Central memory CD8-positive, alpha-beta T cell (primary cell): Measurements from ENCODE around the gene OTUB1.

Experiments used
- ATAC-seq: fragments of 150-1000 bp; cut with Tn5 transposase; replicated peaks from 2 replicates; pipeline ENCODE4 v1.10.0; 2022; ENCODE audit warnings: mild to moderate bottlenecking, moderate FRiP score, moderate number of reproducible peaks; ENCODE audit not compliant: poor library complexity, severe bottlenecking; ENCODE audit errors: extremely low read depth
- DNase-seq, 2 donors: peaks; one replicate each; pipeline ENCODE4 v3.0.0; 2021; ENCODE audit warnings: low spot score in 2 of 2
- H3K27ac Mint-ChIP-seq: one replicate; pipeline ENCODE4 v1.8.0; 2022; ENCODE audit warnings: low read depth, mild to moderate bottlenecking, moderate library complexity, mixed read lengths
- H3K27me3 Mint-ChIP-seq: one replicate; pipeline ENCODE4 v1.8.0; 2022; ENCODE audit warnings: mixed read lengths
- H3K36me3 Mint-ChIP-seq: one replicate; pipeline ENCODE4 v1.8.0; 2022; ENCODE audit warnings: mild to moderate bottlenecking, moderate library complexity, mixed read lengths; ENCODE audit not compliant: insufficient read depth
- H3K4me1 Mint-ChIP-seq: one replicate; pipeline ENCODE4 v1.8.0; 2022; ENCODE audit warnings: mixed read lengths
- H3K4me3 Mint-ChIP-seq: one replicate; pipeline ENCODE4 v1.8.0; 2022; ENCODE audit warnings: mild to moderate bottlenecking, moderate library complexity, mixed read lengths
- H3K9me3 Mint-ChIP-seq: one replicate; pipeline ENCODE4 v1.8.0; 2022; ENCODE audit warnings: mixed read lengths

The OTUB1 gene

DNA sequence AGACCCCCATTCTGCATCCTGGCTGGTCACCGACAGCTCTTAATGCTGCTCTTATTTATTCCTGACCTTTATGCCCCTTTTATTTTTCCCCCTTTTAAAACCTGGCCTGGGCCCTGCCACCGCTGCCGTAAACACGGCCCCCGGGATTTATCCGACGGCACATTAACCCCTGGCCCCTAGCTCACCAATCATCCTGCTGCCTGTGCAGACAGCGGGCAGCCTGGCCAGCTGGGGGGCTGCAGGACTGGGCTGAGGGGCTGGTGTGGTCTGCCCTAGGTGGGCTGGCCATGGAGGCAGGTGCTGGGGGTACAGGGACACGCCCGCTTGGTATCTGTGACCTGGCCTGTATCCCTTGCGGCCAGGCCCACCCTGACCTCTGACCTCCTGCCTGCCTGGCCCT, 28.1 kb downstream of the OTUB1 start:
- no peak for DNase-seq
- Mint-ChIP-seq H3K9me3 (peaks cover 8% of the 10 kb centered on the region), H3K4me3 (no peak overlapping the region), H3K4me1 (no peaks in the 10 kb centered on the region), H3K27me3 (no peaks in the 10 kb centered on the region), H3K27ac (no peak overlapping the region), H3K36me3 (peaks cover 3% of the 10 kb centered on the region)
- ATAC-seq, result no peak

DNA sequence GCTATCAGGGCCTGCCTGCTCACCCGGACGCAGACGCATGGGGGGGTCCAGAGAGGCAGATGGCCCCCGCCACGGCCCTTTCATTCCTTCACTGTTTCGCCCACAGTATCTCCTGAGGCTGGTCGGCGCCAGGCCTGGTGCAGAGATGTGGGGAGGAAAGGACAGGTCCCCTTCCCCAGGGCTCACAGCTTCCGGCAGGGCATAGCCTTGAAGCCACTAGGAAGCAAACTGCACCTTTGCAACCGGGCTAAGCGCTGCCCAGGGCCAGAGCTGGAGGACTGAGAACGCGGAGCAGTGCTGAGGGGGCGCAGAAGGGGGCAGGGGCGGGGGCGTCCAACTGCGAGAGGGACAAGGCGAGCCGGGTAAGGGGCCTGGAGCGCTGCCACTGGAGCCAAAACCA, 29.3 kb downstream of the OTUB1 start:
- Mint-ChIP-seq H3K4me1 (no peaks in the 10 kb centered on the region), H3K36me3 (no peaks in the 10 kb centered on the region), H3K27me3 (no peaks in the 10 kb centered on the region), H3K27ac (no peak overlapping the region), H3K4me3 (no peak overlapping the region), H3K9me3 (peaks cover 4% of the 10 kb centered on the region)
- ATAC-seq (no peak), DNase-seq (no peak)

DNA sequence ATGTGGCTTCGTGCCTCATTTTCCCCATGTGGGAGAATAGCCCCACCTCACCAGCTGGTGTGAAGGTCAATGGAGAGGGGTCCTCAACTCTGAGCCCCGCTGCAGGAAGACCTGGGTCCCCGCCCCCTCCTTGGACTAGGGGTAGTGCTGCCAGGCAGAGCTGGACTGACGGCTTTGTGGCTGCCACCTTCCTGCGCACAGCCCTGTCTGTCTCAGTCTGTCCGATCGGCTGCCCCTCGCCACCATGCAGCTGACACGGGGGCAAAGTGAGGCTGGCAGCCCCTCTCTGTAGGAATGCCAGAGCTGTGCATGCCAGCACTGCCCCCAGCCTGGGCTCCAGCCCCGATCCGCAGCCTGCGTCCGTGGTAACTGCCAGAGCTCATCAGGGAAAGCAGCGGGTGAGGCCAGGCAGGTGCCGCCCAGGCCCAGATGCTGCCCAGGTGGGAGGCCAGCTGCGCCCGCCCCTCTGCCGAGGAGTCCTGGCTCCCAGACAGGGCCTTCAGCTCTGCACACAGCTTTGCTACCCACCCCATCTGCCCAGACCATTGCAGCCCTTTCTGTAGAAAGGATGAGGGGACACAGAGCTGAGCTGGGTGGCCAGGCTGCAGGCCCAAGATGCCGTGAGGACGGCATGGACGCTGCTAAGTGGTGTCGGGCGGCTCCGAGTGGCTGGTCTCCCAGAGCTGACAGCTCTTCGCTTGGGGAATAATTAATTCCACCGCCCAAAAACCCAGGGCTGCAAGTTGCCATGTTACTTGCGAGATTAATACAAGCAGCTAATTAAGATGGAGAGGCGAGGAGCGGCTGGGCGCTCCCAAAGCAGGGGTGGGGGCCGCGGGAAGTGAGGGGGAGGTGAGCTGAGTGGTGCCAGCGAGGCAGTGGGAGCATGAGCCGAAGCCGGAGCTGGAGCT, 30.0 kb downstream of the OTUB1 start:
- Mint-ChIP-seq H3K36me3 (no peaks in the 10 kb centered on the region), H3K4me3 (no peak overlapping the region), H3K27me3 (no peaks in the 10 kb centered on the region), H3K4me1 (no peaks in the 10 kb centered on the region), H3K27ac (no peak overlapping the region), H3K9me3 (no peaks in the 10 kb centered on the region)
- ATAC-seq, result no peak
- no peak for DNase-seq

DNA sequence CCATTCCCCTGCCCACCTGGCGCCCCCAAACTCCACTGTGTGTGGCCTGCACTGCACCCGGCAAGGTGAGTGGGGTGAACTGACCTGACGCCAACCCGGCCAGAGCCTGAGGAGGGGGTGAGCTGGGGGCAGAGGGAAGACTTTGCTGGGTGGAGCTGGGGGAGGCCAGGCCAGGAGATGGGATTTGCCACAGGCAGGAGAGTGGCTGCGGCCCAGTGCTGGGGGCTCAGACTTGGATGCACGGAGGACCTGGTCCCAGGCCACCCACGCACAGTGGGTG, 31.6 kb downstream of the OTUB1 start:
- H3K27me3 Mint-ChIP-seq, result no peaks in the 10 kb centered on the region
- ATAC-seq (no peak), DNase-seq (no peak)
- no peaks in the 10 kb centered on the region for H3K9me3 Mint-ChIP-seq
- no peak overlapping the region for H3K27ac Mint-ChIP-seq
- H3K4me1 Mint-ChIP-seq, result no peaks in the 10 kb centered on the region
- no peaks in the 10 kb centered on the region for H3K36me3 Mint-ChIP-seq
- no peak overlapping the region for H3K4me3 Mint-ChIP-seq

DNA sequence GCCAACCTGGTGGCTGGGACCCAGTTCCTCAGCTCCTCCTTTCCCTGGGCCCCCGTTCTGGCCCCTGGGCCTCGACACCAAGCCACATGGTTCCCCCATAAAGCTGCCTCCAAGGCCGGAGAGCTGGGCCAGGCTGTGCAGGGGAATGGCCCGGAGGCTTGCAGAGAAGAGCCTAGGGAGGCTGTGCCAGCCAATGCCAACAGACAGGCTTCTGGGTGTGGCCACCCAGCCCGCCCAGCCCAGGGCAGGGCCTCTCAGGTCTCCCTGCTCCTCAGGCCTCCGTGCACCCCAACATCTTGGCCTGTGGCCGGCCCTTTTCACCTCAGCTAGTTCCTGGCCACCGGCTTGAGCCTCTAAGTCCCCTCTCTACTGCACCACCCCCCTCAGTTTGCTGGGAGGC, 32.1 kb downstream of the OTUB1 start:
- H3K36me3 Mint-ChIP-seq, result no peaks in the 10 kb centered on the region
- ATAC-seq (no peak), DNase-seq (no peak)
- H3K27ac Mint-ChIP-seq, result no peak overlapping the region
- no peaks in the 10 kb centered on the region for H3K9me3 Mint-ChIP-seq
- H3K4me1 Mint-ChIP-seq, result no peaks in the 10 kb centered on the region
- H3K4me3 Mint-ChIP-seq, result no peak overlapping the region
- H3K27me3 Mint-ChIP-seq, result no peaks in the 10 kb centered on the region

DNA sequence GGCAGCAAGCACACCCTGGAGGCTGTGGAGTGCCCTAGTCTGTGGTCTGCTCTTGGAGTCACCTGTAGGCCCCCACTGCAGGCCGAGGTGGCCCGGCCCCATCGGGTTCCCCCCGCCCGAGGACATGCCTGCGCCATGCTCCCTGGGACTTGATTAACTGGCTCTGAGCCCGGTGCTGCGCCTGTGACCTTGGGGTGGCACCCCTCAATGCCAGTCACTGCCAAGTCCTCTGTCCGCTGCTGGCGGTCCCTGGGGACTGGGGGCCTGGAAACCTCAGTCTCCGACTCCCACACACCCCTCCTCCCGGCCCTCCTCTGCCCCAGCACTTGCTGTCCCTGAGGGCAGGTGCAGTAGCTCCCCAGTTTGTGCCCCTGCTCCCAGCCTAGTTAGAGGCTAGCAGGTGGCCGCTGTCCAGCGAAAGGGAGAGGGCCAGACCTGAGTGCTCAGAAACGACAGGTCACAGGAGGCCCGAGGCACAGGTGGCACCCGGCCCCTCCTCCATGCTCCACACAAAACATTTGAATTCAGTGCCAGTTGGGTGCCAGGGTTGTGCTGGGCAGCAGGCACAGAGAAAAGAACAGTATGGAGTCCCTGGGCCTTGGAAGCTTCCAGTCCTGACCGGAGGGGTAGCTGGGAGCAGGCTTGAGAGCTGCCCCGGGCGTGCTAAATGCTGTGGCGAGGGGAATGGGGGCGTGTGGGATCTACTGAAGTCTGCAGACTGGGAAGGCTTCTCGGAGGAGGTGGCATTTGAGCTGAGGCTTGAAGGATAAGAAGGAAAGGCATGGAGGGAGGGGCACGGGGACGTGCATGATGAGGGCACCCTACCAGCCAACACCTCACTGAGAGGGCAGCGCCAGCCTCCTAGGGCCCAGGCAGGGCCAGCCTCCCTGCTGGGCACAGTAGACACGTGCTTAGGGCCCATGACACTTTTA, 33.1 kb downstream of the OTUB1 start:
- H3K27me3 Mint-ChIP-seq, result no peaks in the 10 kb centered on the region
- DNase-seq (no peak), ATAC-seq (no peak)
- H3K4me3 Mint-ChIP-seq, result no peak overlapping the region
- no peak overlapping the region for H3K27ac Mint-ChIP-seq
- no peaks in the 10 kb centered on the region for H3K4me1 Mint-ChIP-seq
- no peaks in the 10 kb centered on the region for H3K36me3 Mint-ChIP-seq
- no peaks in the 10 kb centered on the region for H3K9me3 Mint-ChIP-seq

DNA sequence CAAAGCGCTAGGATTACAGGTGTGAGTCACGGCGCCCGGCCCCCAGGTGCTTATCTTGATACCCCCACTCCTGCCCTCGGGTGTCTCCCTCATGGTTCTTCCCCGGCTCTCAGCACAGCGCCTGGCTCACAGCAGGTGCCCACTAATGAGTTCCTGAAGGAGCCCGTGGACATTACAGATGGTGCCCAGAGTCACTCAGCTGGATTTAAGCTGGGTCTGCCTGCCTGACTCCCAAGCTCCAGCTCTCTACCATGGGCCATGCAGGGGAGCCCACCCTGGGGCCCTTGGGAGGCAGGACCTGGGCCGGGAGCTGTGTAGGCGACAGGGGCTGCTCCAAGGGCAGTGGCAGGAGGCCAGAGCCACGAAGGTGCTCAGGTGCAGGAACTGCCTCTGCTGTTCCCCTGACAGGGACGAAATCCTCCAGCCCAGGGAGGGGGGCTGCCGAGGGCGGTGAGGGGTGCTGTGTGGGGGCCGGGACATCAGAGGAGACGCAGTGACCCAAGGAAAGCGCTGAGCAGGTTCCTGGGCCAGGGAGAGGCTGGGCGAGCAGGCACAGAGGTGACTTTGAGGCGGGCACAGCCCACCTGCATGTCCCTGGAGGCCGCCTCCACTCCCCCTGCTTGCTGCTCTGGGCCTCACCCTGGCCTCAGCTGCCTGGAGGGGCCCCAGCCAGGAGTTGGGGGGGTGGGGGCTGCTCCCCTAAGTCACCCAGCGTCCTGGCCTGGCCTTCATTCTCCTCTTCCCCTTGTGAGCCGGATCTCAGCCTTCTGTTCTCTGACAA, 34.9 kb downstream of the OTUB1 start:
- H3K4me1 Mint-ChIP-seq, result no peaks in the 10 kb centered on the region
- no peak overlapping the region for H3K4me3 Mint-ChIP-seq
- H3K36me3 Mint-ChIP-seq, result no peaks in the 10 kb centered on the region
- no peak for ATAC-seq
- no peaks in the 10 kb centered on the region for H3K9me3 Mint-ChIP-seq
- H3K27ac Mint-ChIP-seq, result no peak overlapping the region
- DNase-seq, result no peak
- H3K27me3 Mint-ChIP-seq, result no peaks in the 10 kb centered on the region

DNA sequence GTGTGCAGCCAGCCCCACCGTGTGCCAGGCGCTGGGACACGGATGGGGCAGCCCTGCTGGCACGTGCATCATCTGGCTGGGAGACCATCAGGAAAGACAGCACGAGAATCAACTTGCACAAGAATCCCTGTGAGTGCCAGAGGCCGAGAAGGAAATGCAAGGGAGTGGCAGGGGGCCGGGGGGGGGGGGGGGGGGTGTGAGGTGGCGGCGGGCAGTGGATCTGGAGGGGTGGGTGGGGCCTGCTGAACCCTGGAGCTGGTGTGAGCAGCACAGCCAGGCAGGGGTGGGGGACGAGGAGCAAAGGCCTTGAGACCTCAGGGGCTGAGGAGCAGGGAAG, 35.5 kb downstream of the OTUB1 start:
- DNase-seq (no peak), ATAC-seq (no peak)
- H3K9me3 Mint-ChIP-seq, result no peaks in the 10 kb centered on the region
- H3K27me3 Mint-ChIP-seq, result peaks cover 2% of the 10 kb centered on the region
- no peaks in the 10 kb centered on the region for H3K4me1 Mint-ChIP-seq
- no peak overlapping the region for H3K27ac Mint-ChIP-seq
- no peaks in the 10 kb centered on the region for H3K36me3 Mint-ChIP-seq
- no peak overlapping the region for H3K4me3 Mint-ChIP-seq

DNA sequence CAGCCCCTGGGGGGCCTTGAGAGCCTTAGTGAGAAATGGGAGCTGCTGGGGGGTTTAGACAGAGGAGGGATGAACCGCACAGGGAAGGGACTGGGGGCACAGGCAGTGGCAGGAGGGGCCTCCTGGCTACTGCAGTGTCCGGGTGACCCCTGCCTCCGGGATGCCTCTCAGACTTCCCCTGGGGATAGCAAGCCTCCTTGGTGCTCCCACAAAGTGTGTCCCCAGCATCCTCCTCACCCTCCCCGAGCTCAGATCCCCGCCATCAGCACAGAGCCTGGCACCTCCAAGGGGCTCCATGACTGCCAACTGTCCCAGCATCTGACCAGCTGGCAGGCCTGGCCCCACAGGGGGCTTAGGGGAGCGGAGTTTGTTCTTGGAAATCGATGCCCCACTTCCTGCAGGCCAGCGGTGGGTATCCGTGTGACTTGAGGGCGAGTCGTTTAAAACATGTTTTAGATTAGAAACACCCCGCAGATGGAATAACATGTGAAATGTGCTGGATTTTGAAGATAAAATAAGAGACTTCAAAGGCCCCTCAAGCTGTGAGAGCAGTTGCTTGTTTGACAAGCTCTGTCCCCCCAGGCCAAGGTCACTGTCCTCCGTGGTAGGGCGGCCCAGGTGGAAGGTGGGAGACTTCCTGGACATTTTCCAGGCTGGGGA, 36.0 kb downstream of the OTUB1 start:
- H3K4me3 Mint-ChIP-seq, result no peak overlapping the region
- no peak overlapping the region for H3K27ac Mint-ChIP-seq
- peaks cover 7% of the 10 kb centered on the region for H3K27me3 Mint-ChIP-seq
- DNase-seq (no peak), ATAC-seq (no peak)
- H3K9me3 Mint-ChIP-seq, result no peaks in the 10 kb centered on the region
- no peaks in the 10 kb centered on the region for H3K36me3 Mint-ChIP-seq
- H3K4me1 Mint-ChIP-seq, result no peaks in the 10 kb centered on the region

DNA sequence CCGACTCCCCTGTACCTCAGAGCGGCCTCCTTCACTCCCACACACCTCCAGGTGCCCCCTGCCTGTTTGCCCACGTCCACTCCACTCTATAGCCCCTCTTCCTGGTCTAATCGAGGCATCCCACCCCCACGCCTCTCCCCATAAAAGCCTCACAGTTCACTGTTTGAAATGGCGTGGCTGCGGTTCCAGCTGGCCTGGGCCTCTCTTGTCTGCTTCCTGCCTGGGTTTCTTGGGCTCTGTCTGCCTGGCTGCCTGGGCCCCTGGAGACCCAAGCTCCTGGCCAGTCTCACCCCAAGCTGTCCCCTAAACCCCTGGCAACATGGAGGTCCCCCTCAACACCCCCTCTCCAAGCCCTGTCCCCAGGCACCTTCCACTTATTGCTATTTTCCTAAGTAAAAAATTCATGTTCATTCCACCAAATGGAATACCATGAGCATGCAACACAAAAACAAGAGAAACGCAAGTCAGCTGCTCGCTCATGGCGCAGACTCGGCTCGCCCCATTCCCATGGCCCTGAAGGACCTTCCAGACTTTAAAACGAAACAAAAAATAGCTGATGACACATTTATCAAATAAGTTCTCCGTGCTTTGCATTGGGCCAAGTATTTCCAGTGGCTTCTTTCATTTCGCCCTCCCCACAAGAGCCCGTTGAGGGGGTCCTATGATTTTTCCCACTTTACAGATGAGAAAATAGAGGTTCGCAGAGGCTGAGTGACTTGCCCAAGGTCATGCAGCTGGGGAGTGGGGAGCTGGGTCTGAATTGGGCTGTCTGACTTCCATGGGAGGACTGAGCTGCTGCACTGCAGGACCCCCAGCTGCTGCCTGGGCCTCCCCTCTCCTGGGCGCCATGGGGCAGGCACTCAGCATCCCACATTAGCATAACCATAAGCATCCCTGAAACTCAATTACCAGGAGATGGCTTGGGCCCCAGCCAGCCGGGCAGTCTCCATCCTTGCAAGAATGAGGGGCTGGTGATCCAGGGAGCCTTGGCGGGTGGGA, 37.8 kb downstream of the OTUB1 start:
- Mint-ChIP-seq H3K9me3 (no peaks in the 10 kb centered on the region), H3K27me3 (peaks cover 15% of the 10 kb centered on the region), H3K4me1 (no peaks in the 10 kb centered on the region), H3K27ac (no peak overlapping the region), H3K4me3 (no peak overlapping the region), H3K36me3 (no peaks in the 10 kb centered on the region)
- ATAC-seq, result no peak
- DNase-seq, result no peak

DNA sequence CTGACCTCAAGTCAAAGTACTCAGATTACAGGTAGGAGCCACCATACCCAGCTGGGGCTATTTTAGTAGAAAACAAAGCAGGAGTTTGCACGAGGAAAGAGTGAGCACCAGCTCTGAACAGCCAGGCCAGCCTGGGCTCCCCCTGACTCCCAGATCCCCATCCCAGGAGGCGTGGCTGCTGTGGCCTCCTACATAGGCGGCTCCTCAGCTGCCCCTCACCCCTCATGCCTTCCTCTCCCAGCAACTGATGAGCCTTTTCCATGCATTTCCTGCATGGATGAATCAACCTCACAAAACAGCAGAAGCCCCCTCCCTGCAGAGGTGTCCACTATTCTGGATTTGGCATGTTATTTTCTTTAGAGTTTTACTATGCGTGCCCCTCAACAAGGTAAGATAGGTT, 39.0 kb downstream of the OTUB1 start:
- Mint-ChIP-seq H3K27ac (no peak overlapping the region), H3K27me3 (peaks cover 27% of the 10 kb centered on the region), H3K4me3 (no peak overlapping the region), H3K4me1 (no peaks in the 10 kb centered on the region), H3K9me3 (no peaks in the 10 kb centered on the region), H3K36me3 (no peaks in the 10 kb centered on the region)
- no peak for ATAC-seq
- DNase-seq, result no peak
